Ovary (tissue), 9 donors: ENCODE results near the gene CACNA1C. TPM values are rescaled to one million over a fixed set of nuclear protein-coding genes. Genes with fewer than 3 reads are reported as not detected.

ENCODE experiments used
- DNase-seq, 5 donors: peaks; one replicate each; pipeline ENCODE4 v3.0.0-alpha.2; 2019 to 2020
- H3K27ac ChIP-seq, 2 donors: fragments of 200-600 bp; one replicate each; pipeline versions ENCODE4 v1.5.1 to v1.8.0; 2019 to 2022
- H3K27me3 ChIP-seq: fragments of 200-600 bp; one replicate; pipeline ENCODE4 v1.8.0; 2022
- H3K36me3 ChIP-seq: fragments of 200-600 bp; sonication (generic); one replicate; pipeline ENCODE4 v1.5.1; 2019
- H3K4me1 ChIP-seq: one replicate; pipeline ENCODE4 v1.8.1; 2013; ENCODE audit warnings: mild to moderate bottlenecking, moderate library complexity; ENCODE audit not compliant: insufficient read depth
- H3K4me3 ChIP-seq: fragments of 200-600 bp; sonication (generic); one replicate; pipeline ENCODE4 v1.5.1; 2017
- H3K9me3 ChIP-seq, 2 donors: fragments of 200-600 bp in 1 of 2; sonication (generic) in 1 of 2; one replicate each; pipeline versions ENCODE4 v1.5.1 to v1.8.1; 2013 to 2019; ENCODE audit warnings: mild to moderate bottlenecking in 1 of 2, moderate library complexity in 1 of 2
- EP300 ChIP-seq: sonication (generic); formaldehyde crosslinking; IDR thresholded peaks from one replicate; pipeline ENCODE4 v1.6.1; 2017; ENCODE audit warnings: antibody characterized with exemption
- POLR2A ChIP-seq: fragments of 450-650 bp; IDR thresholded peaks from one replicate; pipeline ENCODE4 v1.6.1; 2017; ENCODE audit warnings: antibody characterized with exemption, mild to moderate bottlenecking, moderate library complexity
- WGBS, 3 donors: extraction: QIAGEN DNeasy Blood & Tissue Kit in 1 of 3; methylation state at CpG; one replicate each; pipeline versions ENCODE4 v1.1.5 to v1.1.7; 2013 to 2017; 5-methylcytosine and 5-hydroxymethylcytosine counted together
- intact Hi-C, 4 donors: fragments of 100-400 bp; cut with DNase I; formaldehyde crosslinking; loops; one replicate each; pipeline versions ENCODE4 v1.11.0 to v1.15.1; 2022 to 2023
- polyA plus RNA-seq, 2 donors: library from polyadenylated mRNA; stranded (reverse); fragments of 200-250 nt in 1 of 2; fragments of 350-450 nt in 1 of 2; fragmentation: Illumina TruSeq in 1 of 2; extraction: RNeasy Lipid Tissue Mini Kit (QIAGEN cat#74804) in 1 of 2; gene quantifications; one replicate each; pipeline ENCODE4 v1.2.3, GENCODE V29; 2013 to 2014
- total RNA-seq, 7 donors: library from RNA; depleted of rRNA in 2 of 7; stranded (reverse); fragments of >200 nt in 2 of 7; fragmentation: NEBNext Ultra II Directional in 3 of 7; extraction: Animal tissue kit (Norgen Biotek cat#: 25700) in 3 of 7; gene quantifications; one replicate each; pipeline versions ENCODE4 v1.1.0 to v1.2.4, GENCODE V29; 2016 to 2023
- TF ChIP-seq, protein P1 (sequence below), 3 donors: fragments of 450-650 bp in 2 of 3; fragments of 200-600 bp in 1 of 3; IDR thresholded peaks; one replicate each; pipeline versions ENCODE4 v1.5.1 to v1.8.0; 2016 to 2022; ENCODE audit warnings: antibody characterized with exemption in 3 of 3, mild to moderate bottlenecking in 1 of 3
- donor health status: DM: no; HTN: no; CAD: no; lungs with moderate emphysema.
- donor health status: DM: no; HTN: no; CAD: no.
- donor health status: Bipolar disorder and iron deficiency.
- donor health status: DM: yes; HTN: yes; CAD: no.
- donor health status: DM: no; HTN: no; CAD: no.
- donor health status: DM: yes; HTN: yes; CAD: no.

CACNA1C gene
- total and polyA plus RNA-seq, 9 donors: 2.2 to 8.3 (median 3.7) TPM

DNA sequence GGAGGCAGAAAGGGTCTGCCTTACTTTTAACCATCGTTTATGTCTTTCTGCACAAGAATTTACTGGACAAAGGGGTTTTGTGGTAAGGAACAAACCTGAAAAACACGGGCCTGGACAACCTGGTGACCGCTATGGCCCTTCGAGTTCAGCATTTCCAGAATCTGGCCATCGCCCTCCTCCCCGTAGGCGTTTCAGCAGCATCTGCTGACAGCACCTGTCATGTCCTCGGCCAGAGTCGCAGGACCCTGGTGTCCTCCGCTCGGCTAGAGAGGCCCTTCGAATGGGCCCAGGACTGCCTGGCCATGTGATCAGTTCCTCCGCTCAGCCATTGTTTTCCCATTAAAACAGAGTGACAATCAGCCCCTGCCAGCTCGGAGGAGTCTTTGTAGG, 599.2 kb downstream of the CACNA1C start:
- 95 to 96% (median 95%) methylated on average over 14 of the region's 14 CpGs for WGBS, 3 donors
- no peak for DNase-seq
- intact Hi-C loops: no loop called here
- no peak overlapping the region for H3K4me3 ChIP-seq
- H3K27me3 ChIP-seq: no peaks in the 10 kb centered on the region
- no peaks in the 10 kb centered on the region for H3K9me3 ChIP-seq
- H3K4me1 ChIP-seq: peaks cover 3% of the 10 kb centered on the region
- TF ChIP-seq EP300 (no peak), POLR2A (no peak)
- TF ChIP-seq, protein P1, sequence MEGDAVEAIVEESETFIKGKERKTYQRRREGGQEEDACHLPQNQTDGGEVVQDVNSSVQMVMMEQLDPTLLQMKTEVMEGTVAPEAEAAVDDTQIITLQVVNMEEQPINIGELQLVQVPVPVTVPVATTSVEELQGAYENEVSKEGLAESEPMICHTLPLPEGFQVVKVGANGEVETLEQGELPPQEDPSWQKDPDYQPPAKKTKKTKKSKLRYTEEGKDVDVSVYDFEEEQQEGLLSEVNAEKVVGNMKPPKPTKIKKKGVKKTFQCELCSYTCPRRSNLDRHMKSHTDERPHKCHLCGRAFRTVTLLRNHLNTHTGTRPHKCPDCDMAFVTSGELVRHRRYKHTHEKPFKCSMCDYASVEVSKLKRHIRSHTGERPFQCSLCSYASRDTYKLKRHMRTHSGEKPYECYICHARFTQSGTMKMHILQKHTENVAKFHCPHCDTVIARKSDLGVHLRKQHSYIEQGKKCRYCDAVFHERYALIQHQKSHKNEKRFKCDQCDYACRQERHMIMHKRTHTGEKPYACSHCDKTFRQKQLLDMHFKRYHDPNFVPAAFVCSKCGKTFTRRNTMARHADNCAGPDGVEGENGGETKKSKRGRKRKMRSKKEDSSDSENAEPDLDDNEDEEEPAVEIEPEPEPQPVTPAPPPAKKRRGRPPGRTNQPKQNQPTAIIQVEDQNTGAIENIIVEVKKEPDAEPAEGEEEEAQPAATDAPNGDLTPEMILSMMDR (IDR thresholded peaks at IDR 0.05): no peak
- no peak overlapping the region for H3K27ac ChIP-seq
- no peaks in the 10 kb centered on the region for H3K36me3 ChIP-seq

DNA sequence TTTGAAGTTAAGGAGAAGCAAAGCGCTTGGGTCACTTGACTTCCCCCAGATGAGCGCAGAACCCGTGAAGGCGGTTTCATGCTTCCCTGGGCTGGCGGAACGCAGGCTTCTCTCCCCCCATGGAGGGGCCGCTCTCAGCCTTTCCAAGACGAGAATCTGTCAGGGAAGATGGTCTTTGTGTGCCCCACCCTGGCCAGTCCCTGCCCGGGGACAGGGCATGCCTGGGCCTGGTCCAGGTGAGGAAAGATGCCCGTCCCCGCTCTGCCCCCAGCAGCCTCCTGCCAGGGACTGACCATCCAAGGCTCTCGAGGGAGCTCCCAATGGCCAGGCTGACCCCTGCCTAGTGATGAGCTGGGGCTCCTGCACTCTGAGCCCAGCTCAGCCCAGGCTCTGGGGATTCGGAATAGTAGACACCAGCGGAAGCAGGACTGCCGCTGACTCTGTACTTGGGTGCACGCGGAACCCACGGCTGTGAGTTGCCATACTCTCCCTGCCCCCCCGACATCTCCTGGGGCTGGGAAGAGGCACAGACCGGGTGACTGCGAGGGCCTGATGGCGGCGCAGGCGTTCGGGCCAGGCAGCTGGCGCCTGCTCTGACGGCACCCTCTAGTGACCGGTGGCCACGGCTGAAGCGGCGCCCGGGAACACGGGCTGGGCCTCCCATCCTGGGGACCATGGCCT, 599.8 kb downstream of the CACNA1C start:
- intact Hi-C loops: no loop called here
- Histone ChIP-seq H3K27me3 (no peaks in the 10 kb centered on the region), H3K4me1 (peaks cover 3% of the 10 kb centered on the region), H3K27ac (no peak overlapping the region), H3K36me3 (no peaks in the 10 kb centered on the region), H3K4me3 (no peak overlapping the region), H3K9me3 (no peaks in the 10 kb centered on the region)
- no peak for DNase-seq
- TF ChIP-seq POLR2A (no peak), EP300 (no peak)
- TF ChIP-seq, protein P1 (IDR thresholded peaks at IDR 0.05): no peak
- 88 to 91% (median 89%) methylated on average over 32 to 33 of the region's 33 CpGs for WGBS, 3 donors

- intact Hi-C loops: no loop called here
- WGBS, 3 donors: 91 to 93% (median 91%) methylated on average over 22 of the region's 22 CpGs
- no peaks in the 10 kb centered on the region for H3K9me3 ChIP-seq
- no peaks in the 10 kb centered on the region for H3K27me3 ChIP-seq
- peaks cover 3% of the 10 kb centered on the region for H3K4me1 ChIP-seq
- TF ChIP-seq EP300: no peak
- no peak for TF ChIP-seq POLR2A
- TF ChIP-seq, protein P1 (IDR thresholded peaks at IDR 0.05): no peak
- H3K36me3 ChIP-seq: no peaks in the 10 kb centered on the region
- no peak for DNase-seq
- no peak overlapping the region for H3K4me3 ChIP-seq
- H3K27ac ChIP-seq: no peak overlapping the region
Observed at GRCh38 chr12:2653461-2653965, 600.7 kb downstream of the CACNA1C start.

- no peak for DNase-seq
Observed at GRCh38 chr12:2654311-2654710, 601.5 kb downstream of the CACNA1C start.

More at GRCh38 chr12:2654311-2654710, 601.5 kb downstream of the CACNA1C start:
- peaks cover under 1% of the 10 kb centered on the region for H3K4me1 ChIP-seq
- TF ChIP-seq, protein P1 (IDR thresholded peaks at IDR 0.05): no peak
- TF ChIP-seq POLR2A (no peak), EP300 (no peak)
- 73 to 84% (median 82%) methylated on average over 8 of the region's 8 CpGs for WGBS, 3 donors
- no peaks in the 10 kb centered on the region for H3K9me3 ChIP-seq
- H3K4me3 ChIP-seq: no peak overlapping the region
- no peaks in the 10 kb centered on the region for H3K36me3 ChIP-seq
- intact Hi-C loops: no loop called here
- no peak overlapping the region for H3K27ac ChIP-seq
- no peaks in the 10 kb centered on the region for H3K27me3 ChIP-seq
